Activated B cell treated with CpG ODN at 0.5 μM for 24 hours (primary cell): Measurements from ENCODE around the gene MRGPRD. TPM values are rescaled to one million over a fixed set of nuclear protein-coding genes. Genes with fewer than 3 reads are reported as not detected.

Experiments
- ATAC-seq: fragments of 200-7000 bp; cut with Tn5 transposase; one replicate; pipeline ENCODE4 v1.10.0; 2021; ENCODE audit warnings: low read depth, mild to moderate bottlenecking, moderate library complexity
- CTCF ChIA-PET: fragments of 350-600 bp; sonication (Branson Sonifier 250); formaldehyde crosslinking; loops from one replicate; lab custom pipeline; 2021; ENCODE audit warnings: antibody characterized with exemption; lab: Charles Lee
- POLR2A ChIA-PET: fragments of 350-600 bp; sonication (Branson Sonifier 250); formaldehyde crosslinking; loops from one replicate; lab custom pipeline; 2021; ENCODE audit warnings: antibody characterized with exemption; lab: Charles Lee
- DNase-seq: peaks from one replicate; pipeline ENCODE4 v3.0.0; 2022
- H3K27ac Mint-ChIP-seq: one replicate; pipeline ENCODE4 v1.8.0; 2020; ENCODE audit warnings: mixed read lengths
- H3K27me3 Mint-ChIP-seq: one replicate; pipeline ENCODE4 v1.8.0; 2021; ENCODE audit warnings: mixed read lengths
- H3K36me3 Mint-ChIP-seq: one replicate; pipeline ENCODE4 v1.8.0; 2021; ENCODE audit warnings: low read depth, mixed read lengths
- H3K4me1 Mint-ChIP-seq: one replicate; pipeline ENCODE4 v1.8.0; 2021; ENCODE audit warnings: mixed read lengths
- H3K4me3 Mint-ChIP-seq: one replicate; pipeline ENCODE4 v1.8.0; 2020; ENCODE audit warnings: mild to moderate bottlenecking, mixed read lengths
- H3K9me3 Mint-ChIP-seq: one replicate; pipeline ENCODE4 v1.8.0; 2020; ENCODE audit warnings: mixed read lengths
- CTCF ChIP-seq: fragments of 200-600 bp; IDR thresholded peaks from one replicate; pipeline ENCODE4 v1.8.0; 2022; ENCODE audit warnings: antibody characterized with exemption, mild to moderate bottlenecking
- intact Hi-C: fragments of 100-400 bp; cut with micrococcal nuclease; formaldehyde crosslinking; loops from one replicate; pipeline ENCODE4 v1.15.1; 2024
- total RNA-seq: library from RNA; stranded (reverse); gene quantifications from 2 replicates; pipeline ENCODE4 v1.2.3, GENCODE V29; 2022

Gene MRGPRD
- total RNA-seq, 1 donor from 2014 or later, result not detected

GRCh38 chr11:68989936-68990606, 9.3 kb upstream of the MRGPRD start:
- Mint-ChIP-seq H3K9me3 (peaks cover 8% of the 10 kb centered on the region), H3K36me3 (no peaks in the 10 kb centered on the region), H3K4me3 (no peak overlapping the region), H3K27ac (no peak overlapping the region), H3K4me1 (no peaks in the 10 kb centered on the region), H3K27me3 (peaks cover 35% of the 10 kb centered on the region)
- DNase-seq (no peak), ATAC-seq (no peak)
- ChIA-PET POLR2A (no interaction called here), CTCF (no interaction called here)
- intact Hi-C loops, result no loop called here
- no peak for TF ChIP-seq CTCF

- Mint-ChIP-seq H3K9me3 (peaks cover 8% of the 10 kb centered on the region), H3K27ac (no peak overlapping the region), H3K4me1 (no peaks in the 10 kb centered on the region), H3K27me3 (peaks cover 29% of the 10 kb centered on the region), H3K4me3 (no peak overlapping the region), H3K36me3 (no peaks in the 10 kb centered on the region)
- CTCF ChIA-PET, result no interaction called here
- POLR2A ChIA-PET, result no interaction called here
- no peak for TF ChIP-seq CTCF
- ATAC-seq (no peak), DNase-seq (no peak)
- intact Hi-C loops, result no loop called here
These were observed 7.7 kb upstream of the MRGPRD start for GRCh38 chr11:68988491-68988890.

GRCh38 chr11:68987211-68987610, 6.4 kb upstream of the MRGPRD start:
- Mint-ChIP-seq H3K4me3 (no peak overlapping the region), H3K4me1 (no peaks in the 10 kb centered on the region), H3K27ac (no peak overlapping the region), H3K36me3 (no peaks in the 10 kb centered on the region), H3K27me3 (peaks cover 23% of the 10 kb centered on the region), H3K9me3 (peaks cover 8% of the 10 kb centered on the region)
- ChIA-PET CTCF (no interaction called here), POLR2A (no interaction called here)
- TF ChIP-seq CTCF, result no peak
- DNase-seq (no peak), ATAC-seq (no peak)
- intact Hi-C loops, result no loop called here

- Mint-ChIP-seq H3K36me3 (no peaks in the 10 kb centered on the region), H3K4me3 (no peak overlapping the region), H3K9me3 (peaks cover 13% of the 10 kb centered on the region), H3K27ac (no peak overlapping the region), H3K27me3 (peaks cover 19% of the 10 kb centered on the region), H3K4me1 (no peaks in the 10 kb centered on the region)
- ChIA-PET CTCF (no interaction called here), POLR2A (interaction anchor here (0.7 kb wide), 1 partner anchor 66 kb away, joined by 7 read pairs; no protein-coding TSS in a partner anchor)
- DNase-seq (no peak), ATAC-seq (no peak)
- TF ChIP-seq CTCF, result no peak
- intact Hi-C loops, result no loop called here
These were observed 3.0 kb upstream of the MRGPRD start for GRCh38 chr11:68983801-68984200.

- CTCF ChIA-PET, result no interaction called here
- Mint-ChIP-seq H3K4me3 (no peak overlapping the region), H3K27ac (no peak overlapping the region), H3K36me3 (no peaks in the 10 kb centered on the region), H3K9me3 (peaks cover 13% of the 10 kb centered on the region), H3K27me3 (peaks cover 20% of the 10 kb centered on the region), H3K4me1 (no peaks in the 10 kb centered on the region)
- POLR2A ChIA-PET, result no interaction called here
- intact Hi-C loops, result no loop called here
- no peak for ATAC-seq
- no peak for DNase-seq
- no peak for TF ChIP-seq CTCF
These were observed 1.3 kb upstream of the MRGPRD start for GRCh38 chr11:68982134-68982533.
